Activated CD8-positive, alpha-beta T cell treated with anti-CD3 and anti-CD28 coated beads for 36 hours (primary cell): ENCODE measurements around the gene SHISA8. TPM values are rescaled to one million over a fixed set of nuclear protein-coding genes. Genes with fewer than 3 reads are reported as not detected.

ENCODE experiments used
- ATAC-seq: fragments of 200-7000 bp; cut with Tn5 transposase; one replicate; pipeline ENCODE4 v1.10.0; 2021; ENCODE audit warnings: mild to moderate bottlenecking, moderate library complexity
- CTCF ChIA-PET: fragments of 350-600 bp; sonication (Branson Sonifier 250); formaldehyde crosslinking; loops from one replicate; lab custom pipeline; 2021; ENCODE audit warnings: antibody characterized with exemption; lab: Charles Lee
- POLR2A ChIA-PET: fragments of 350-600 bp; sonication (Branson Sonifier 250); formaldehyde crosslinking; loops from one replicate; lab custom pipeline; 2021; ENCODE audit warnings: antibody characterized with exemption; lab: Charles Lee
- DNase-seq: peaks from one replicate; pipeline ENCODE4 v3.0.0-alpha.2; 2020
- H3K27ac Mint-ChIP-seq: one replicate; pipeline ENCODE4 v1.8.0; 2021; ENCODE audit warnings: mild to moderate bottlenecking, mixed read lengths
- H3K27me3 Mint-ChIP-seq: one replicate; pipeline ENCODE4 v1.8.0; 2021; ENCODE audit warnings: mixed read lengths
- H3K36me3 Mint-ChIP-seq: one replicate; pipeline ENCODE4 v1.8.0; 2021; ENCODE audit warnings: low read depth, mixed read lengths
- H3K4me1 Mint-ChIP-seq: one replicate; pipeline ENCODE4 v1.8.0; 2021; ENCODE audit warnings: low read depth, mixed read lengths
- H3K4me3 Mint-ChIP-seq: one replicate; pipeline ENCODE4 v1.8.0; 2021; ENCODE audit warnings: mild to moderate bottlenecking, moderate library complexity, mixed read lengths
- H3K9me3 Mint-ChIP-seq: one replicate; pipeline ENCODE4 v1.8.0; 2021; ENCODE audit warnings: mixed read lengths
- CTCF ChIP-seq: fragments of 200-600 bp; IDR thresholded peaks from one replicate; pipeline ENCODE4 v1.8.0; 2022; ENCODE audit warnings: antibody characterized with exemption, mild to moderate bottlenecking
- intact Hi-C: fragments of 100-400 bp; cut with micrococcal nuclease; formaldehyde crosslinking; loops from one replicate; pipeline ENCODE4 v1.10.0; 2022
- total RNA-seq, 2 experiments: library from RNA; stranded (reverse); gene quantifications; one replicate each; pipeline ENCODE4 v1.2.3, GENCODE V29; 2021

Gene SHISA8
- total RNA-seq, 2 experiments from 2014 or later = 2.3 to 2.7 TPM

- TF ChIP-seq CTCF = no peak
- ATAC-seq = no peak
- Mint-ChIP-seq H3K27ac (no peak overlapping the region), H3K4me1 (peaks cover 30% of the 10 kb centered on the region), H3K36me3 (no peaks in the 10 kb centered on the region), H3K9me3 (no peaks in the 10 kb centered on the region), H3K27me3 (peaks cover 50% of the 10 kb centered on the region), H3K4me3 (no peak overlapping the region)
- intact Hi-C loops = no loop called here
- DNase-seq = no peak
- CTCF ChIA-PET = interaction anchor here (1.6 to 2.3 kb wide), 3 partner anchors 13 to 55 kb away, joined by 3 to 7 read pairs (median 6); no protein-coding TSS in a partner anchor
- POLR2A ChIA-PET = interaction anchor here (0.7 to 1.9 kb wide), 10 partner anchors 11 to 112 kb away, joined by 3 to 5 read pairs (median 3); partner anchors contain the start of gene CCDC134
These were observed 2.4 kb downstream of the SHISA8 start for GRCh38 chr22:41912338-41913039.

GRCh38 chr22:41911001-41911611 lies 3.8 kb downstream of the SHISA8 start:
- intact Hi-C loops = no loop called here
- ChIA-PET POLR2A (interaction anchor here (0.9 to 1.8 kb wide), 5 partner anchors 11 to 73 kb away, joined by 3 to 5 read pairs (median 3); partner anchors contain the start of gene CENPM), CTCF (interaction anchor here (1.2 to 2.3 kb wide), 3 partner anchors 15 to 214 kb away, joined by 3 to 8 read pairs (median 7); no protein-coding TSS in a partner anchor)
- peak; percentile 17 for ATAC-seq
- Mint-ChIP-seq H3K27me3 (peaks cover 39% of the 10 kb centered on the region), H3K36me3 (peaks cover 2% of the 10 kb centered on the region), H3K4me1 (peaks cover 33% of the 10 kb centered on the region), H3K27ac (no peak overlapping the region), H3K9me3 (no peaks in the 10 kb centered on the region), H3K4me3 (no peak overlapping the region)
- no peak for DNase-seq
- no peak for TF ChIP-seq CTCF

- POLR2A ChIA-PET = interaction anchor here (0.6 to 2.4 kb wide), 6 partner anchors 8 to 72 kb away, joined by 3 to 12 read pairs (median 4); partner anchors contain the start of gene CENPM
- Mint-ChIP-seq H3K9me3 (no peaks in the 10 kb centered on the region), H3K36me3 (peaks cover 2% of the 10 kb centered on the region), H3K27ac (no peak overlapping the region), H3K27me3 (peaks cover 32% of the 10 kb centered on the region), H3K4me3 (no peak overlapping the region), H3K4me1 (peaks cover 33% of the 10 kb centered on the region)
- ATAC-seq (peak; percentile 34), DNase-seq (peak; percentile 44)
- intact Hi-C loops = no loop called here
- CTCF ChIA-PET = interaction anchor here (1.2 to 2.3 kb wide), 3 partner anchors 16 to 213 kb away, joined by 3 to 8 read pairs (median 7); no protein-coding TSS in a partner anchor
- TF ChIP-seq CTCF = no peak
These were observed 4.5 kb downstream of the SHISA8 start for GRCh38 chr22:41910050-41911000.

- POLR2A ChIA-PET = interaction anchor here (0.6 to 2.4 kb wide), 5 partner anchors 9 to 37 kb away, joined by 3 to 12 read pairs (median 5); partner anchors contain the start of gene CENPM
- DNase-seq (no peak), ATAC-seq (no peak)
- Mint-ChIP-seq H3K9me3 (no peaks in the 10 kb centered on the region), H3K4me3 (peak overlapping the region; percentile 14), H3K36me3 (peaks cover 2% of the 10 kb centered on the region), H3K27me3 (peaks cover 29% of the 10 kb centered on the region), H3K27ac (no peak overlapping the region), H3K4me1 (peaks cover 33% of the 10 kb centered on the region)
- intact Hi-C loops = no loop called here
- TF ChIP-seq CTCF = no peak
- CTCF ChIA-PET = interaction anchor here (1.5 kb wide), 1 partner anchor 20 kb away, joined by 3 read pairs; no protein-coding TSS in a partner anchor
These were observed 5.4 kb downstream of the SHISA8 start for GRCh38 chr22:41909310-41910049.
